ENCODE data around the gene DNAJC6. TPM values are rescaled to one million over a fixed set of nuclear protein-coding genes. Genes with fewer than 3 reads are reported as not detected.

The DNAJC6 gene
- total and polyA plus RNA-seq, 2 experiments from 2014 or later = 6.0 to 11.2 TPM

- Histone ChIP-seq H4K20me1 (ENCODE audit: insufficient read depth, poor library complexity, severe bottlenecking) (no peaks in the 10 kb centered on the region), H3K27me3 (no peaks in the 10 kb centered on the region), H3K4me3 (no peak overlapping the region), H3K4me2 (no peak overlapping the region), H3K4me1 (ENCODE audit: insufficient read depth) (no peaks in the 10 kb centered on the region), H3K9me2 (replicated peaks; ENCODE audit: insufficient read depth) (no peaks in the 10 kb centered on the region), H3K79me2 (no peaks in the 10 kb centered on the region), H2AFZ (no peak overlapping the region), H3K36me3 (replicated peaks; ENCODE audit: insufficient read depth, low read depth) (no peaks in the 10 kb centered on the region), H3K27ac (no peak overlapping the region), H3K9me3 (ENCODE audit: low read depth) (no peaks in the 10 kb centered on the region)
- DNase-seq (ENCODE audit: low spot score) = no peak
- TF ChIP-seq EZH2phosphoT487 (IDR thresholded peaks at IDR 0.05; ENCODE audit: low read depth, severe bottlenecking, unreplicated experiment) = no peak
- no peak for TF ChIP-seq CTCF (IDR thresholded peaks at IDR 0.05; ENCODE audit: poor library complexity)
- no peak for TF ChIP-seq EZH2 (IDR thresholded peaks at IDR 0.05; ENCODE audit: borderline replicate concordance)
- WGBS (ENCODE audit: low lambda C conversion rate, missing lambda C conversion rate) = 34% methylated on average over 3 of the region's 3 CpGs
Measured at GRCh38 chr1:65441464-65441863, 132.1 kb downstream of the DNAJC6 start.

GRCh38 chr1:65442442-65442841, 133.1 kb downstream of the DNAJC6 start:
- WGBS (ENCODE audit: low lambda C conversion rate, missing lambda C conversion rate) = 86% methylated on average over 1 of the region's 1 CpG
- H3K9me2 ChIP-seq (replicated peaks; ENCODE audit: insufficient read depth) = no peaks in the 10 kb centered on the region

DNA sequence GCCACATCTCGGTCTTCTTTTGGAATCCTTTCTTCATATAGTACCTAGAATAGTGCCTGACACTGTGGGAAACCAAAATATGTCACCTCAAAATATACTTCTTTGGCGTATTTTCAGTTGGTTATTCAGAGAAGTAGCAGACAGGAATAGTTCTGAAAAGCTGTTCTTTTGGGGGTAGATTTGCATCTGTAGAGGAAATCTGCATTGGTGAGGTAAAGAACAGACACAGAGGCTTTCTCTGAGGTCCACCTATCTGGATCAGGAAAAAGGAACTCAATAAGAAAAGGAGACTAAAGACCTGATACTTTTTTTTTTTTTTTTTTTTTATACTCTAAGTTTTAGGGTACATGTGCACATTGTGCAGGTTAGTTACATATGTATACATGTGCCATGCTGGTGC, 134.3 kb downstream of the DNAJC6 start:
- no peaks in the 10 kb centered on the region for H3K27me3 ChIP-seq
- no peaks in the 10 kb centered on the region for H3K79me2 ChIP-seq
- no peaks in the 10 kb centered on the region for H3K9me2 ChIP-seq (replicated peaks; ENCODE audit: insufficient read depth)
- DNase-seq (ENCODE audit: low spot score) = no peak
- no peaks in the 10 kb centered on the region for H3K4me1 ChIP-seq (ENCODE audit: insufficient read depth)
- 98% methylated on average over 2 of the region's 2 CpGs for WGBS (ENCODE audit: low lambda C conversion rate, missing lambda C conversion rate)
- H3K36me3 ChIP-seq (replicated peaks; ENCODE audit: insufficient read depth, low read depth) = no peaks in the 10 kb centered on the region
- H3K9me3 ChIP-seq (ENCODE audit: low read depth) = no peaks in the 10 kb centered on the region
- no peak overlapping the region for H3K27ac ChIP-seq
- no peaks in the 10 kb centered on the region for H4K20me1 ChIP-seq (ENCODE audit: insufficient read depth, poor library complexity, severe bottlenecking)
- H2AFZ ChIP-seq = no peak overlapping the region
- H3K4me2 ChIP-seq = no peak overlapping the region
- TF ChIP-seq EZH2 (IDR thresholded peaks at IDR 0.05; ENCODE audit: borderline replicate concordance) (no peak), EZH2phosphoT487 (IDR thresholded peaks at IDR 0.05; ENCODE audit: low read depth, severe bottlenecking, unreplicated experiment) (no peak), CTCF (IDR thresholded peaks at IDR 0.05; ENCODE audit: poor library complexity) (no peak)
- no peak overlapping the region for H3K4me3 ChIP-seq

More at GRCh38 chr1:65442442-65442841, 133.1 kb downstream of the DNAJC6 start:
- Histone ChIP-seq H4K20me1 (ENCODE audit: insufficient read depth, poor library complexity, severe bottlenecking) (no peaks in the 10 kb centered on the region), H3K79me2 (no peaks in the 10 kb centered on the region), H3K27ac (no peak overlapping the region), H3K4me3 (no peak overlapping the region), H2AFZ (no peak overlapping the region), H3K4me2 (no peak overlapping the region), H3K36me3 (replicated peaks; ENCODE audit: insufficient read depth, low read depth) (no peaks in the 10 kb centered on the region), H3K27me3 (no peaks in the 10 kb centered on the region), H3K9me3 (ENCODE audit: low read depth) (no peaks in the 10 kb centered on the region), H3K4me1 (ENCODE audit: insufficient read depth) (no peaks in the 10 kb centered on the region)
- no peak for DNase-seq (ENCODE audit: low spot score)
- no peak for TF ChIP-seq EZH2 (IDR thresholded peaks at IDR 0.05; ENCODE audit: borderline replicate concordance)
- no peak for TF ChIP-seq EZH2phosphoT487 (IDR thresholded peaks at IDR 0.05; ENCODE audit: low read depth, severe bottlenecking, unreplicated experiment)
- TF ChIP-seq CTCF (IDR thresholded peaks at IDR 0.05; ENCODE audit: poor library complexity) = no peak

Measured in hepatocyte (in vitro differentiated cells).